IMR-90 (cell line): ENCODE measurements around the gene TACC2. TPM values are rescaled to one million over a fixed set of nuclear protein-coding genes. Genes with fewer than 3 reads are reported as not detected.

Experiments used
- ATAC-seq: fragments of 200-7000 bp; cut with Tn5 transposase; 2 replicates; pipeline ENCODE4 v1.9.1; 2020; ENCODE audit warnings: low read depth, mild to moderate bottlenecking, moderate library complexity
- BruUV-seq: library from RNA; stranded (reverse); fragments of 400-500 nt; replicated peaks from 2 replicates; lab custom pipeline; 2021; lab: Mats Ljungman, UMichigan
- CTCF ChIA-PET: fragments of 300-600 bp; formaldehyde crosslinking; extraction: SDS; loops from one replicate; lab custom pipeline; 2021; ENCODE audit warnings: antibody characterized with exemption; lab: Yijun Ruan, JAX
- POLR2A ChIA-PET: fragments of 300-600 bp; sonication (Branson Sonifier 250); formaldehyde crosslinking; loops from one replicate; lab custom pipeline; 2022; ENCODE audit warnings: antibody characterized with exemption; ENCODE audit not compliant: unreplicated experiment; lab: Charles Lee
- DNase-seq: peaks from one replicate; pipeline ENCODE4 v3.0.0; 2013
- H2AFZ ChIP-seq: replicated peaks from 2 replicates; pipeline ENCODE3; 2013; ENCODE audit warnings: low read length, mild to moderate bottlenecking; ENCODE audit not compliant: poor library complexity
- H2AK5ac ChIP-seq: 2 replicates; pipeline ENCODE4 v1.6.1; 2013; ENCODE audit warnings: low read depth, low read length, inconsistent platforms
- H2AK9ac ChIP-seq: replicated peaks from 2 replicates; pipeline ENCODE3; 2013; ENCODE audit warnings: mild to moderate bottlenecking, low read depth, low read length, moderate library complexity; ENCODE audit not compliant: poor library complexity
- H2BK120ac ChIP-seq: 2 replicates; pipeline ENCODE4 v1.6.1; 2013; ENCODE audit warnings: low read depth, low read length, inconsistent platforms
- H2BK15ac ChIP-seq: 3 replicates; pipeline ENCODE4 v1.6.1; 2013; ENCODE audit warnings: low read depth, low read length, inconsistent platforms
- H2BK20ac ChIP-seq: 2 replicates; pipeline ENCODE4 v1.6.1; 2013; ENCODE audit warnings: low read depth, mild to moderate bottlenecking, inconsistent platforms, low read length, moderate library complexity
- H2BK5ac ChIP-seq: 2 replicates; pipeline ENCODE4 v1.6.1; 2013; ENCODE audit warnings: mild to moderate bottlenecking, low read depth, low read length, inconsistent platforms; ENCODE audit not compliant: poor library complexity, severe bottlenecking
- H3K14ac ChIP-seq: replicated peaks from 2 replicates; pipeline ENCODE4 v1.6.1; 2013; ENCODE audit warnings: low read depth, low read length, inconsistent platforms
- H3K18ac ChIP-seq: 2 replicates; pipeline ENCODE4 v1.6.1; 2013; ENCODE audit warnings: low read depth, low read length, control low read depth
- H3K23ac ChIP-seq: 2 replicates; pipeline ENCODE4 v1.6.1; 2013; ENCODE audit warnings: low read depth, low read length, inconsistent platforms
- H3K27ac ChIP-seq: 2 replicates; pipeline ENCODE4 v1.5.1; 2013; ENCODE audit warnings: mild to moderate bottlenecking, control low read depth, low read length; ENCODE audit not compliant: insufficient read depth
- H3K27me3 ChIP-seq: 2 replicates; pipeline ENCODE4 v1.6.1; 2013; ENCODE audit warnings: low read length; ENCODE audit not compliant: control insufficient read depth, insufficient read depth
- H3K36me3 ChIP-seq: 2 replicates; pipeline ENCODE4 v1.6.1; 2013; ENCODE audit warnings: low read length, mixed read lengths; ENCODE audit not compliant: control insufficient read depth, insufficient read depth
- H3K4ac ChIP-seq: 2 replicates; pipeline ENCODE4 v1.6.1; 2013; ENCODE audit warnings: low read depth, low read length, inconsistent platforms
- H3K4me1 ChIP-seq: 2 replicates; pipeline ENCODE4 v1.6.1; 2013; ENCODE audit warnings: low read length, mixed read lengths; ENCODE audit not compliant: control insufficient read depth, insufficient read depth
- H3K4me2 ChIP-seq: 2 replicates; pipeline ENCODE4 v1.6.1; 2013; ENCODE audit warnings: low read depth, mild to moderate bottlenecking, control low read depth, low read length, moderate library complexity
- H3K4me3 ChIP-seq: 2 replicates; pipeline ENCODE4 v1.5.1; 2013; ENCODE audit warnings: low read depth, mild to moderate bottlenecking, control low read depth, low read length, moderate library complexity; ENCODE audit not compliant: insufficient read depth
- H3K56ac ChIP-seq: 2 replicates; pipeline ENCODE4 v1.6.1; 2013; ENCODE audit warnings: low read length, inconsistent platforms; ENCODE audit not compliant: insufficient read depth; ENCODE audit errors: extremely low read depth
- H3K79me1 ChIP-seq, 2 experiments: 2 replicates each; pipeline ENCODE4 v1.6.1; 2013; ENCODE audit warnings: low read length in 2 of 2, inconsistent platforms in 1 of 2, low read depth in 1 of 2
- H3K9ac ChIP-seq: 2 replicates; pipeline ENCODE4 v1.6.1; 2013; ENCODE audit warnings: low read depth, low read length, control low read depth
- H3K9me1 ChIP-seq: 2 replicates; pipeline ENCODE4 v1.6.1; 2013; ENCODE audit warnings: low read length, inconsistent platforms; ENCODE audit not compliant: insufficient read depth
- H3K9me3 ChIP-seq: 2 replicates; pipeline ENCODE4 v1.6.1; 2013; ENCODE audit warnings: low read length; ENCODE audit not compliant: control insufficient read depth, insufficient read depth
- H4K20me1 ChIP-seq: 2 replicates; pipeline ENCODE4 v1.6.1; 2013; ENCODE audit warnings: low read length, inconsistent platforms; ENCODE audit not compliant: insufficient read depth
- H4K5ac ChIP-seq: 2 replicates; pipeline ENCODE4 v1.6.1; 2013; ENCODE audit warnings: mild to moderate bottlenecking, low read depth, low read length, control low read depth
- H4K8ac ChIP-seq, 2 experiments: 2 replicates each; pipeline ENCODE4 v1.6.1; 2013; ENCODE audit warnings: low read depth in 2 of 2, low read length in 2 of 2, control low read depth in 1 of 2, inconsistent platforms in 1 of 2
- H4K91ac ChIP-seq: 2 replicates; pipeline ENCODE4 v1.6.1; 2013; ENCODE audit warnings: low read depth, low read length, inconsistent platforms; ENCODE audit not compliant: insufficient read depth
- BHLHE40 ChIP-seq: fragments of 150-350 bp; IDR thresholded peaks from 2 replicates; pipeline ENCODE4 v1.6.1; 2016; ENCODE audit warnings: mild to moderate bottlenecking, low read depth, low read length
- CEBPB ChIP-seq: IDR thresholded peaks from 2 replicates; pipeline ENCODE4 v1.6.1; 2012; ENCODE audit warnings: low read depth, low read length, improper control_type of control experiment
- CHD1 ChIP-seq: IDR thresholded peaks from 2 replicates; pipeline ENCODE4 v1.6.1; 2012; ENCODE audit warnings: low read depth, low read length, improper control_type of control experiment
- FOS ChIP-seq: fragments of 150-350 bp; IDR thresholded peaks from 2 replicates; pipeline ENCODE4 v1.6.1; 2016; ENCODE audit warnings: low read depth, low read length
- RCOR1 ChIP-seq: IDR thresholded peaks from 2 replicates; pipeline ENCODE4 v1.6.1; 2012; ENCODE audit warnings: mild to moderate bottlenecking, low read length, improper control_type of control experiment; ENCODE audit not compliant: insufficient replicate concordance
- RFX5 ChIP-seq: IDR thresholded peaks from 2 replicates; pipeline ENCODE4 v1.8.0; 2012; ENCODE audit warnings: low read depth, mild to moderate bottlenecking, low read length, moderate library complexity
- SMC3 ChIP-seq: fragments of 150-350 bp; IDR thresholded peaks from 2 replicates; pipeline ENCODE4 v1.6.1; 2016; ENCODE audit warnings: low read depth, mild to moderate bottlenecking, antibody characterized with exemption, low read length, moderate library complexity
- USF2 ChIP-seq: fragments of 150-350 bp; IDR thresholded peaks from 2 replicates; pipeline ENCODE4 v1.6.1; 2017; ENCODE audit warnings: mild to moderate bottlenecking, antibody characterized with exemption, low read length, low read depth
- WGBS, 2 experiments: methylation state at CpG; one replicate each; pipeline versions ENCODE4 v1.1.5 to v1.1.7; 2013; ENCODE audit warnings: missing lambda C conversion rate in 2 of 2; ENCODE audit not compliant: insufficient read length in 1 of 2; ENCODE audit errors: extremely low coverage in 2 of 2; 5-methylcytosine and 5-hydroxymethylcytosine counted together
- dilution Hi-C: fragments of 300-500 bp; cut with HindIII; formaldehyde crosslinking; loops from one replicate; pipeline ENCODE4 v1.14.3; 2018; ENCODE audit warnings: low sequenced_read_pairs; ENCODE audit not compliant: unreplicated experiment
- in situ Hi-C: fragments of 300-500 bp; cut with MboI; formaldehyde crosslinking; loops from 3 replicates; pipeline ENCODE4 v1.14.3; 2019; ENCODE audit warnings: low sequenced_read_pairs, inconsistent platforms, mixed read lengths
- intact Hi-C: fragments of 100-400 bp; cut with micrococcal nuclease; formaldehyde crosslinking; loops from 2 replicates; pipeline ENCODE4 v1.10.0; 2022
- polyA plus RNA-seq, 3 experiments: library from polyadenylated mRNA; depleted of rRNA; stranded (reverse); fragments of >200 nt; gene quantifications; 2 replicates each; pipeline ENCODE4 v1.2.3, GENCODE V29; 2012; ENCODE audit warnings: low replicate concordance in 1 of 3
- total RNA-seq: library from RNA; depleted of rRNA; stranded (reverse); fragments of >200 nt; gene quantifications from 2 replicates; pipeline ENCODE4 v1.2.3, GENCODE V29; 2012

The TACC2 gene
- total and polyA plus RNA-seq, 2 of the 4 experiments (the other 2 are of a cell fraction), result 2.9 to 15.4 TPM

- H2AFZ ChIP-seq, result peak overlapping the region; percentile 54
- POLR2A ChIA-PET, result no interaction called here
- no peaks in the 10 kb centered on the region for H3K9me3 ChIP-seq
- H3K56ac ChIP-seq, result no peak overlapping the region
- peak overlapping the region; percentile 49; the same call in 1 of the 2 replicates for H4K91ac ChIP-seq
- dilution Hi-C loops, result no loop called here
- H2AK9ac ChIP-seq, result peak overlapping the region; percentile 70
- no peak overlapping the region for H2BK120ac ChIP-seq
- H3K4me2 ChIP-seq, result no peak overlapping the region
- no peaks in the 10 kb centered on the region for H3K27me3 ChIP-seq
- CTCF ChIA-PET, result no interaction called here
- H4K5ac ChIP-seq, result no peak overlapping the region
- DNase-seq (peak; percentile 44), ATAC-seq (no peak)
- H3K4me3 ChIP-seq, result no peak overlapping the region
- H2BK20ac ChIP-seq, result no peak overlapping the region
- WGBS, 2 experiments, result 77% methylated on average over 7 of the region's 9 CpGs; no CpG with 5 or more reads in 1 of the 2 experiments
- peaks cover 14 to 57% of the 10 kb centered on the region in 2 experiments; a peak in 3 of 4 replicates for H3K79me1 ChIP-seq
- no peak overlapping the region; the same call in 1 of the 2 replicates for H3K4ac ChIP-seq
- no peak overlapping the region for H3K9ac ChIP-seq
- H3K27ac ChIP-seq, result no peak overlapping the region
- in situ Hi-C loops, result loop anchor here (25.0 kb wide), 1 partner anchor 710 kb away; no protein-coding TSS in a partner anchor
- TF ChIP-seq CEBPB (no peak), RCOR1 (no peak), CHD1 (no peak), BHLHE40 (no peak), SMC3 (no peak), FOS (no peak), USF2 (no peak), RFX5 (no peak)
- H2BK5ac ChIP-seq, result no peak overlapping the region
- no peak overlapping the region for H3K14ac ChIP-seq
- no peak overlapping the region for H4K8ac ChIP-seq
- H4K20me1 ChIP-seq, result peaks cover 14% of the 10 kb centered on the region; the same call in 1 of the 2 replicates
- BruUV-seq, result no TSS peak
- H3K4me1 ChIP-seq, result peaks cover 19% of the 10 kb centered on the region
- H2BK15ac ChIP-seq, result no peak overlapping the region
- peaks cover 13% of the 10 kb centered on the region for H3K9me1 ChIP-seq
- H3K23ac ChIP-seq, result no peak overlapping the region
- intact Hi-C loops, result no loop called here
- no peak overlapping the region for H3K18ac ChIP-seq
- no peaks in the 10 kb centered on the region for H3K36me3 ChIP-seq
- H2AK5ac ChIP-seq, result no peak overlapping the region
Observed at GRCh38 chr10:122152544-122152943, 163.6 kb downstream of the TACC2 start.
